ENCODE data around the gene PARM1.

PARM1 gene

DNA sequence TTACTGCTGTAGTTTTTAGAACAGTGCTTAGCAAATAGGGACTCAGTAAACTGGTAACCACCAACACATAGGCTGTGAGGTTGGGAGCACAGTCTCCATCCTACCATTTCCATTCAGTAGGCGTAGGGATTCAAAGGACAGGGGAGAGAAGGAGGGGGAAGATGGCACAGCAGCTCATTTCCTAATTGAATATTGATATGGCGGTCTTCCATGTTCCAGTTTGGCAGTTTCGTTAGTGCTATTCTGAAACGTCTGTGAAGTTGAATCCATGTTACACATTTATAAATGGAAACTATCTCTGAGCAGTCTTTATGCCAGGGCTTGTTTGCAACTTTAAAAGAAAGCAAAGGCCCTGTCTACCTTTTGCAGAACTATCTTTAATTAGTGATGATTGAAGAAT is 105.5 kb downstream of the PARM1 start:
- H3K4me3 ChIP-seq (ENCODE audit: low read depth, low read length): no peak overlapping the region
- TF ChIP-seq, protein P1, sequence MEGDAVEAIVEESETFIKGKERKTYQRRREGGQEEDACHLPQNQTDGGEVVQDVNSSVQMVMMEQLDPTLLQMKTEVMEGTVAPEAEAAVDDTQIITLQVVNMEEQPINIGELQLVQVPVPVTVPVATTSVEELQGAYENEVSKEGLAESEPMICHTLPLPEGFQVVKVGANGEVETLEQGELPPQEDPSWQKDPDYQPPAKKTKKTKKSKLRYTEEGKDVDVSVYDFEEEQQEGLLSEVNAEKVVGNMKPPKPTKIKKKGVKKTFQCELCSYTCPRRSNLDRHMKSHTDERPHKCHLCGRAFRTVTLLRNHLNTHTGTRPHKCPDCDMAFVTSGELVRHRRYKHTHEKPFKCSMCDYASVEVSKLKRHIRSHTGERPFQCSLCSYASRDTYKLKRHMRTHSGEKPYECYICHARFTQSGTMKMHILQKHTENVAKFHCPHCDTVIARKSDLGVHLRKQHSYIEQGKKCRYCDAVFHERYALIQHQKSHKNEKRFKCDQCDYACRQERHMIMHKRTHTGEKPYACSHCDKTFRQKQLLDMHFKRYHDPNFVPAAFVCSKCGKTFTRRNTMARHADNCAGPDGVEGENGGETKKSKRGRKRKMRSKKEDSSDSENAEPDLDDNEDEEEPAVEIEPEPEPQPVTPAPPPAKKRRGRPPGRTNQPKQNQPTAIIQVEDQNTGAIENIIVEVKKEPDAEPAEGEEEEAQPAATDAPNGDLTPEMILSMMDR (IDR thresholded peaks at IDR 0.05; ENCODE audit: low read depth, low read length): no peak

DNA sequence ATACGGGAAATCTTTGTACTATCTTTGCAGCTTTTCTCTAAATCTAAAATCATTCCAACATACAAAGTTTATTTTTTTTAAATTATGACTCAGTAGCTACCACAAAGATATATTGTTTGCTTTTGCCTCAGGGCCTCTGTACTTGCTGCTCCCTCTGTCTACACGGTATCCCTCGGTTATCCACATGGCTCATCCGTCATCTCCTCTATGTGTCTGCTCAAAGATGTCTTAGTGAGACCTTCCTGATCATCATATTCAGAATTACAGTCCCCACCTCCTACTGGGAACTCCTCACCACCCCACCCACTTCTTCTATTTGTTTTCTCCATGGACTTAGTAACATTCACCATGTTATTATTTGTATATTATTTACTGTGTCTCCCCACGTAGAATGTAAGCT is 107.8 kb downstream of the PARM1 start:
- TF ChIP-seq, protein P1 (IDR thresholded peaks at IDR 0.05; ENCODE audit: low read depth, low read length): no peak
- H3K4me3 ChIP-seq (ENCODE audit: low read depth, low read length): no peak overlapping the region

- TF ChIP-seq, protein P1 (IDR thresholded peaks at IDR 0.05; ENCODE audit: low read depth, low read length): no peak
- H3K4me3 ChIP-seq (ENCODE audit: low read depth, low read length): no peak overlapping the region
Measured at GRCh38 chr4:75042601-75043208, 109.8 kb downstream of the PARM1 start.

DNA sequence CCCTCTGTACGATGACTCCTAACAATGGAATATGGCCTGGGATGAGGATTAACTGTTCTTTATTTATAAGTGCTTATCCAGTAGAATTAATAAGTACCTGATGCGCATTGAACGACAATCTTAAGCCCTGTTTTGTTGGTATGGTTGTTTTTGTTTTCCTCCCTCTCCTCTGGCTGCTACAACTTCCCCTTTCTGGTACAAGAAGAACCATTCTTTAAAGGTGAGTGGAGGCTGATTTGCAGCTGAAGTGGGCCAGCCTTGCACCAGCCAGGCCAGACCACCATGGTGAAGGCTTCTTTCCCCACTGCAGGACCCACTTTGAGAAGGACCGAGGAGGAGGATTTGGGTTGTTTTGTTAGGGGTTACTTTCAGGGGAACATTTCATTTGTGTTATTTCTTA is 113.3 kb downstream of the PARM1 start:
- no peak overlapping the region for H3K4me3 ChIP-seq (ENCODE audit: low read depth, low read length)
- TF ChIP-seq, protein P1 (IDR thresholded peaks at IDR 0.05; ENCODE audit: low read depth, low read length): no peak

DNA sequence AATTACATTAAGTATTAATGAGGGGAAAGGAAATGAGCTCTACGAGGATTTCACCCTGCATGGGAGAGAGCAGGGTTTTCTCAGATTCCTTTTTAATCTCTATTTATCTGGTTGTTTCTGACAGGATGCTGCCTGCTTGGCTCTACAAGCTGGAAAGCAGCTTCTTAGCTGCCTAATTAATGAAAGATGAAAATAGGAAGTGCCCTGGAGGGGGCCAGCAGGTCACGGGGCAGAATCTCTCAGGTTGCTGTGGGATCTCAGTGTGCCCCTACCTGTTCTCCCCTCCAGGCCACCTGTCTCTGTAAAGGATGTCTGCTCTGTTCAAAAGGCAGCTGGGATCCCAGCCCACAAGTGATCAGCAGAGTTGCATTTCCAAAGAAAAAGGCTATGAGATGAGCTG is 113.7 kb downstream of the PARM1 start:
- TF ChIP-seq, protein P1 (IDR thresholded peaks at IDR 0.05; ENCODE audit: low read depth, low read length): no peak
- no peak overlapping the region for H3K4me3 ChIP-seq (ENCODE audit: low read depth, low read length)

DNA sequence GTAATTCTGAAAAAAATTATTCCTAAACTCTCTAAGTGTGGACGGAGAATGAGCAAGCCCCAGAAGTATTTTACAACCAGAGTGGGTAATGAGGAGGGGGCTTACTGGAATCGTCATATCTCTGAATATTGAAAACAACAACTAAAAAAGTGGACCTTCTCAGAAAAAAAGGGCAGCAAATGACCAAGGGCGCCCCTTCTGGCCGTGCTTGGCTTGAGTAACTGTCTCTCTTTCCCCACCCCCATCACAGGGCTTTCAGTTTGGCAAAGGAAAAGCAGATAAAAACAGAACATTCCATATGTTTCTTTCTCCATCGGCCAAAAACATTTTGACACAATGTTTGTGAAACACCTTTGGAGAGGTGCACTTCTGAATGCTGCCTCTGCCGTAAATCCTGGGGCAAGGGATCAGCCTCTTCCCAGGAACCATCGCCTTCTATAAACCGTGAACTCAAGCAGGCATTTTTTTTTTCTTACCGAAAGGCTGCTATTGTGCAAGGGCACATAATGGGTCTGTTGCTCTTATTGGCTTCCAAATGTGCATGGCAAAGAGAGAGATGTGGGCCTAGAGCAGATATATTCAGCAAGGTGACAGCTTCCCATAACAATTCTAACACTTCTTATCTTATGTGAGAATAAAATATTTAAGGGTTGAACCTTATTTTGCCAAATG is 115.4 kb downstream of the PARM1 start:
- TF ChIP-seq, protein P1 (IDR thresholded peaks at IDR 0.05; ENCODE audit: low read depth, low read length): 0 out of 2 replicates have a peak, but pooled peaks have one; percentile 22

DNA sequence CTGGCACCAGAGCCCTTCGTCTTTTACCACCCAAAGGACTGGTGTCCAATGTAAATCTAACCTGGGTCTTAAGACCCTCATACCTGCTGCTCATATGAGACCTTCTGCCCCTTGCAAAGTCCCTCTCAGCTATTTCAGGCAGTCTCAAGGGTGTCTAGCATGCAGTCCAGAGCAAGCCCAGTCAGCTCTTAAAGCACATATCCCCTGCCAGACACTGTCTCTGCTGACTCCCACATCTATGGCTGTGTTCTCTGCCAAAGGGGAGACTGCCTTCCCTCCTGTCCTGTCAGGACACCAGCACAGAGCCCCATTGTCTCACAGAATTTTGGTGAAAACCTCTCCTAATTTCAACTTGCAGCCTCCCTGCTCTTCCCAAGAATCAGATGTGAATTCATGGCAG is 118.5 kb downstream of the PARM1 start:
- no peak overlapping the region for H3K4me3 ChIP-seq (ENCODE audit: low read depth, low read length)
- TF ChIP-seq, protein P1 (IDR thresholded peaks at IDR 0.05; ENCODE audit: low read depth, low read length): no peak

More for the DNA sequence above, 115.4 kb downstream of the PARM1 start:
- no peak overlapping the region for H3K4me3 ChIP-seq (ENCODE audit: low read depth, low read length)

All from WI38 (cell line).